Mesothelial cell of epicardium (in vitro differentiated cells): ENCODE results near the gene WWC2. TPM values are rescaled to one million over a fixed set of nuclear protein-coding genes. Genes with fewer than 3 reads are reported as not detected.

Experiments used
- DNase-seq, 2 experiments: peaks; one replicate each; pipeline ENCODE4 v3.0.0; 2021; ENCODE audit warnings: low spot score in 2 of 2; ENCODE audit not compliant: unreplicated experiment in 2 of 2
- H3K27ac Mint-ChIP-seq: 2 replicates; pipeline ENCODE4 v1.8.0; 2021; ENCODE audit warnings: mixed read lengths
- H3K27me3 Mint-ChIP-seq: 2 replicates; pipeline ENCODE4 v1.8.0; 2021; ENCODE audit warnings: low read depth, mixed read lengths
- H3K36me3 Mint-ChIP-seq: 2 replicates; pipeline ENCODE4 v1.8.0; 2021; ENCODE audit warnings: mixed read lengths
- H3K4me1 Mint-ChIP-seq: 2 replicates; pipeline ENCODE4 v1.8.0; 2021; ENCODE audit warnings: mixed read lengths
- H3K4me3 Mint-ChIP-seq: 2 replicates; pipeline ENCODE4 v1.8.0; 2021; ENCODE audit warnings: mild to moderate bottlenecking, moderate library complexity, mixed read lengths
- H3K9me3 Mint-ChIP-seq: 2 replicates; pipeline ENCODE4 v1.8.0; 2021; ENCODE audit warnings: mixed read lengths
- CTCF ChIP-seq: fragments of 200-600 bp; sonication (generic); IDR thresholded peaks from one replicate; pipeline ENCODE4 v1.5.0; 2021; ENCODE audit warnings: antibody characterized with exemption; ENCODE audit not compliant: unreplicated experiment
- total RNA-seq: library from RNA; stranded (reverse); gene quantifications from 3 replicates; pipeline ENCODE4 v1.2.1, GENCODE V29; 2021

WWC2 gene
- total RNA-seq, 1 donor from 2014 or later: 64.1 TPM

GRCh38 chr4:183136855-183137254 lies 37.8 kb downstream of the WWC2 start:
- H3K36me3 Mint-ChIP-seq: peaks cover 5% of the 10 kb centered on the region
- H3K27me3 Mint-ChIP-seq: no peaks in the 10 kb centered on the region
- H3K27ac Mint-ChIP-seq: no peak overlapping the region
- DNase-seq: no peak
- H3K4me3 Mint-ChIP-seq: no peak overlapping the region
- H3K4me1 Mint-ChIP-seq: peaks cover 11% of the 10 kb centered on the region
- TF ChIP-seq CTCF: no peak
- peaks cover 14% of the 10 kb centered on the region for H3K9me3 Mint-ChIP-seq

- no peak overlapping the region for H3K4me3 Mint-ChIP-seq
- no peak for DNase-seq
These were observed 40.1 kb downstream of the WWC2 start for GRCh38 chr4:183139058-183139750.

GRCh38 chr4:183139972-183140570 lies 41.0 kb downstream of the WWC2 start:
- no peaks in the 10 kb centered on the region for H3K27me3 Mint-ChIP-seq
- no peak for DNase-seq
- no peak overlapping the region for H3K27ac Mint-ChIP-seq
- peaks cover 13% of the 10 kb centered on the region for H3K9me3 Mint-ChIP-seq
- H3K4me1 Mint-ChIP-seq: peaks cover 19% of the 10 kb centered on the region
- H3K4me3 Mint-ChIP-seq: no peak overlapping the region
- no peak for TF ChIP-seq CTCF
- H3K36me3 Mint-ChIP-seq: peaks cover 5% of the 10 kb centered on the region

More at GRCh38 chr4:183139058-183139750, 40.1 kb downstream of the WWC2 start:
- Mint-ChIP-seq H3K27ac (no peak overlapping the region), H3K9me3 (peaks cover 14% of the 10 kb centered on the region), H3K27me3 (no peaks in the 10 kb centered on the region), H3K4me1 (peaks cover 19% of the 10 kb centered on the region), H3K36me3 (peaks cover 5% of the 10 kb centered on the region)
- no peak for TF ChIP-seq CTCF

GRCh38 chr4:183140911-183141320 lies 41.9 kb downstream of the WWC2 start:
- Mint-ChIP-seq H3K27ac (no peak overlapping the region), H3K36me3 (peaks cover 4% of the 10 kb centered on the region), H3K4me3 (no peak overlapping the region), H3K27me3 (no peaks in the 10 kb centered on the region), H3K9me3 (peaks cover 6% of the 10 kb centered on the region), H3K4me1 (peaks cover 23% of the 10 kb centered on the region)
- TF ChIP-seq CTCF: no peak
- DNase-seq: no peak

GRCh38 chr4:183141997-183142396 lies 42.9 kb downstream of the WWC2 start:
- TF ChIP-seq CTCF: no peak
- H3K27me3 Mint-ChIP-seq: no peaks in the 10 kb centered on the region
- no peak overlapping the region for H3K4me3 Mint-ChIP-seq
- peaks cover 26% of the 10 kb centered on the region for H3K4me1 Mint-ChIP-seq
- no peak for DNase-seq
- peak overlapping the region; percentile 8 for H3K27ac Mint-ChIP-seq
- H3K36me3 Mint-ChIP-seq: peaks cover 2% of the 10 kb centered on the region
- no peaks in the 10 kb centered on the region for H3K9me3 Mint-ChIP-seq
